Measurements from ENCODE around the gene SFT2D3. TPM values are rescaled to one million over a fixed set of nuclear protein-coding genes. Genes with fewer than 3 reads are reported as not detected.

The SFT2D3 gene
- total RNA-seq, 1 experiment from 2014 or later = 4.7 TPM

DNA sequence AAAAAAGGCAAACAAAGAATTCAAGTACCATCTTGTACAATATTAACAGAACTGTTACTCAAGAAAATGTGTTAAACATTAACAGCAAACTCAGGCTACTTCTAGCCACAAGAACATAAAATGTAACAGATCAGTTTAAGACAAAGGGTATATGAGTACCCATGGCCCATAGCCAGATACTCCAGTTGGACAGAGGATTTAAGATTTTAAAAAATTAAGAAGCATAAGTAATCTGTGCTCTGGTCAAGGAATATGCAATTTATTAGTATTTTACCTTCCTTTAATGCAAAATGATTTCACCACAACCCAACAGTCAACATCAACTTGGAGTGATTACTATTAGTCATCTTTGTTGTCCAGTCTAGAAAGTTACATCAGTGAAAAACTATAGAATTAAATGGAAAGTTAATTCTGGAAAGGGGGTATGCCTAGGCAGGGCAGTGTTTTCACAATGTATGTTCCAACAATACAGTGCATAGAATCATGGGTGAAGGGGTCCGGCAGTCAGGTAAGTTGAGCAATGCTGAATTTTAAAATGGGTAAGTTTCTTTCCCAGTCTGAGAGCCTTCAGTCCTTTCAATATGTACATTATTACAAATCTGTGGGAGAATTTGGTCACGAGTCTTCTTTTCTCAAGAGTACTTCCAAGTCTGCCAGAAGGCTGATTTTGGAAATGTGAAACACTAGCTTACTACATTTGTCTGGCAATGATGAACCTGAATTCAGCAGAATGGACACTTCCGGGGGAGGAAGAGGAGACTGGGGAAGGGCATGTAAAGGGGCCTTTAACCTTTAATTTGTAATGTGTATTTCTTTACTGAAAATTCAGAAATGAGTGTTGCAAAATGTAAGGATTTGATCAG, 34.5 kb downstream of the SFT2D3 start:
- H3K4me2 ChIP-seq (ENCODE audit: insufficient read depth, insufficient read length, low read length) = no peak overlapping the region
- no peak overlapping the region for H4K8ac ChIP-seq (replicated peaks; ENCODE audit: insufficient read length, low read depth, low read length)
- no peak overlapping the region for H3K27ac Mint-ChIP-seq

More for the DNA sequence above, 34.5 kb downstream of the SFT2D3 start:
- TF ChIP-seq, protein P1, sequence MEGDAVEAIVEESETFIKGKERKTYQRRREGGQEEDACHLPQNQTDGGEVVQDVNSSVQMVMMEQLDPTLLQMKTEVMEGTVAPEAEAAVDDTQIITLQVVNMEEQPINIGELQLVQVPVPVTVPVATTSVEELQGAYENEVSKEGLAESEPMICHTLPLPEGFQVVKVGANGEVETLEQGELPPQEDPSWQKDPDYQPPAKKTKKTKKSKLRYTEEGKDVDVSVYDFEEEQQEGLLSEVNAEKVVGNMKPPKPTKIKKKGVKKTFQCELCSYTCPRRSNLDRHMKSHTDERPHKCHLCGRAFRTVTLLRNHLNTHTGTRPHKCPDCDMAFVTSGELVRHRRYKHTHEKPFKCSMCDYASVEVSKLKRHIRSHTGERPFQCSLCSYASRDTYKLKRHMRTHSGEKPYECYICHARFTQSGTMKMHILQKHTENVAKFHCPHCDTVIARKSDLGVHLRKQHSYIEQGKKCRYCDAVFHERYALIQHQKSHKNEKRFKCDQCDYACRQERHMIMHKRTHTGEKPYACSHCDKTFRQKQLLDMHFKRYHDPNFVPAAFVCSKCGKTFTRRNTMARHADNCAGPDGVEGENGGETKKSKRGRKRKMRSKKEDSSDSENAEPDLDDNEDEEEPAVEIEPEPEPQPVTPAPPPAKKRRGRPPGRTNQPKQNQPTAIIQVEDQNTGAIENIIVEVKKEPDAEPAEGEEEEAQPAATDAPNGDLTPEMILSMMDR (conservative IDR thresholded peaks at IDR 0.05) = no peak
- no peak overlapping the region for H2AFZ ChIP-seq (ENCODE audit: low read length)
- Mint-ChIP-seq H3K4me3 (no peak overlapping the region), H3K9me3 (no peaks in the 10 kb centered on the region), H3K36me3 (ENCODE audit: insufficient read depth in 1 of 3, low read depth in 3 of 3) (peaks cover 2 to 30% (median 24%) of the 10 kb centered on the region in 3 experiments; a peak in 5 of 7 replicates), H3K27me3 (ENCODE audit: low read depth) (no peaks in the 10 kb centered on the region), H3K4me1 (no peaks in the 10 kb centered on the region)
- H3K4ac ChIP-seq (ENCODE audit: low read depth, low read length) = no peak overlapping the region
- H2BK120ac ChIP-seq (ENCODE audit: low read depth, low read length, poor library complexity, severe bottlenecking) = no peak overlapping the region
- H3K23ac ChIP-seq (ENCODE audit: insufficient read length, low read depth, low read length) = no peak overlapping the region
- no peak overlapping the region for H3K9ac ChIP-seq (ENCODE audit: extremely low read depth, insufficient read length, low read length)
- H3K27ac ChIP-seq (ENCODE audit: insufficient read length, low read depth, low read length) = no peak overlapping the region
- no peak overlapping the region for H3K14ac ChIP-seq (ENCODE audit: insufficient read depth, low read length)
- no peaks in the 10 kb centered on the region for H3K79me1 ChIP-seq (ENCODE audit: insufficient read depth, low read depth, low read length, poor library complexity, severe bottlenecking)
- no CpG with 5 or more reads among the region's 3 CpGs for WGBS (ENCODE audit: extremely low coverage, insufficient read length, low lambda C conversion rate)
- H2BK15ac ChIP-seq (ENCODE audit: low read depth, low read length) = no peak overlapping the region
- H3K4me1 ChIP-seq (ENCODE audit: insufficient read depth, low read length) = no peaks in the 10 kb centered on the region
- DNase-seq = no peak
- no peak overlapping the region for H2AK5ac ChIP-seq (ENCODE audit: insufficient read length, low read length)
- no peaks in the 10 kb centered on the region for H3K27me3 ChIP-seq (ENCODE audit: insufficient read depth, low read length)
- H3K79me2 ChIP-seq (ENCODE audit: insufficient read depth, low read length) = no peaks in the 10 kb centered on the region
- H3K56ac ChIP-seq (ENCODE audit: insufficient read length, low read depth, low read length) = no peak overlapping the region
- H4K91ac ChIP-seq (ENCODE audit: insufficient read length, low read depth, low read length) = no peak overlapping the region
- H4K5ac ChIP-seq (ENCODE audit: insufficient read length, low read depth, low read length) = no peak overlapping the region
- H2BK12ac ChIP-seq (ENCODE audit: insufficient read length, low read depth, low read length) = no peak overlapping the region
- no peak overlapping the region for H3K18ac ChIP-seq (ENCODE audit: insufficient read length, low read depth, low read length)
- no peaks in the 10 kb centered on the region for H3K23me2 ChIP-seq (ENCODE audit: insufficient read length, low read depth, low read length, poor library complexity, severe bottlenecking)
- H3T11ph ChIP-seq (ENCODE audit: low read length) = no peak overlapping the region
- no peaks in the 10 kb centered on the region for H3K9me3 ChIP-seq (ENCODE audit: control insufficient read depth, low read depth, low read length)
- no peaks in the 10 kb centered on the region for H4K20me1 ChIP-seq (ENCODE audit: control insufficient read depth, insufficient read depth, insufficient read length)
- no peak overlapping the region for H2BK20ac ChIP-seq (ENCODE audit: low read depth, low read length, poor library complexity, severe bottlenecking)
- no peak overlapping the region for H2BK5ac ChIP-seq (ENCODE audit: insufficient read length, low read length)

All from H9 (cell line).